Spleen (tissue), 11 donors: Measurements from ENCODE around the gene GABBR2. TPM values are rescaled to one million over a fixed set of nuclear protein-coding genes. Genes with fewer than 3 reads are reported as not detected.

ENCODE experiments used
- DNase-seq: peaks from one replicate; pipeline ENCODE4 v3.0.0-alpha.2; 2020
- H3K27ac ChIP-seq, 8 donors: fragments of 200-600 bp; sonication (generic) in 7 of 8; 1 replicate in 4 of 8; 2 replicates in 4 of 8; pipeline versions ENCODE4 v1.5.0 to v1.8.0; 2016 to 2021; ENCODE audit warnings: inconsistent platforms in 4 of 8, mild to moderate bottlenecking in 4 of 8, moderate library complexity in 1 of 8
- H3K27me3 ChIP-seq, 7 donors: fragments of 200-600 bp; sonication (generic) in 6 of 7; replicated peaks in 1 of 7; 1 replicate in 4 of 7; 2 replicates in 3 of 7; pipeline versions ENCODE4 v1.5.0 to v1.8.0; 2016 to 2021; ENCODE audit warnings: inconsistent platforms in 3 of 7, mild to moderate bottlenecking in 1 of 7
- H3K36me3 ChIP-seq, 6 donors: fragments of 200-600 bp; sonication (generic) in 5 of 6; 1 replicate in 4 of 6; 2 replicates in 2 of 6; pipeline versions ENCODE4 v1.5.0 to v1.8.0; 2016 to 2021; ENCODE audit warnings: inconsistent platforms in 2 of 6
- H3K4me1 ChIP-seq, 6 donors: fragments of 200-600 bp; sonication (generic) in 5 of 6; 1 replicate in 3 of 6; 2 replicates in 3 of 6; pipeline versions ENCODE4 v1.5.0 to v1.8.0; 2016 to 2021; ENCODE audit warnings: inconsistent platforms in 3 of 6
- H3K4me3 ChIP-seq, 8 donors: fragments of 200-600 bp; sonication (generic) in 7 of 8; 1 replicate in 4 of 8; 2 replicates in 4 of 8; pipeline versions ENCODE4 v1.5.0 to v1.8.0; 2016 to 2021; ENCODE audit warnings: inconsistent platforms in 4 of 8, mild to moderate bottlenecking in 4 of 8, moderate library complexity in 2 of 8
- H3K9me3 ChIP-seq, 8 donors: fragments of 200-600 bp; sonication (generic) in 7 of 8; 1 replicate in 4 of 8; 2 replicates in 4 of 8; pipeline versions ENCODE4 v1.5.0 to v1.8.0; 2016 to 2021; ENCODE audit warnings: inconsistent platforms in 4 of 8
- POLR2A ChIP-seq, 3 donors: fragments of 450-650 bp; IDR thresholded peaks; one replicate each; pipeline ENCODE4 v1.5.1; 2017; ENCODE audit warnings: antibody characterized with exemption in 3 of 3, mild to moderate bottlenecking in 1 of 3
- POLR2AphosphoS5 ChIP-seq, 3 donors: sonication (generic); formaldehyde crosslinking; IDR thresholded peaks; one replicate each; pipeline ENCODE4 v1.5.1; 2017; ENCODE audit warnings: antibody characterized with exemption in 3 of 3
- WGBS, 5 donors: extraction: QIAGEN DNeasy Blood & Tissue Kit in 3 of 5; methylation state at CpG; one replicate each; pipeline versions ENCODE4 v1.1.5 to v1.1.7; 2013 to 2018; 5-methylcytosine and 5-hydroxymethylcytosine counted together
- intact Hi-C: fragments of 100-400 bp; cut with DNase I; formaldehyde crosslinking; loops from one replicate; pipeline ENCODE4 v1.15.0; 2023; ENCODE audit warnings: low total_unique reads
- polyA plus RNA-seq, 3 donors: library from polyadenylated mRNA; stranded (reverse); fragments of 200-250 nt; gene quantifications; one replicate each; pipeline ENCODE4 v1.2.1, GENCODE V29; 2013
- total RNA-seq, 7 donors: library from RNA; depleted of rRNA in 3 of 7; stranded (reverse); fragments of >200 nt in 3 of 7; fragmentation: NEBNext Ultra II Directional in 4 of 7; extraction: Animal tissue kit (Norgen Biotek cat#: 25700) in 4 of 7; gene quantifications; one replicate each; pipeline versions ENCODE4 v1.1.0 to v1.2.1, GENCODE V29; 2016 to 2021
- TF ChIP-seq, protein P1 (sequence below), 11 experiments: fragments of 200-600 bp in 7 of 11; fragments of 450-650 bp in 4 of 11; sonication (generic) in 4 of 11; IDR thresholded peaks in 8 of 11; conservative IDR thresholded peaks in 3 of 11; 1 replicate in 7 of 11; 2 replicates in 4 of 11; pipeline versions ENCODE4 v1.4.0 to v1.8.0; 2016 to 2021; ENCODE audit warnings: antibody characterized with exemption in 11 of 11, inconsistent platforms in 4 of 11, mild to moderate bottlenecking in 1 of 11
- donor health status: healthy with polysubstance abuse.
- donor health status: DM: no; HTN: no; CAD: no; lungs with moderate emphysema.
- donor health status: DM: no; HTN: no; CAD: no.
- donor health status: Bipolar disorder and iron deficiency.
- donor health status: healthy.
- donor health status: DM: no; HTN: no; CAD: no.
- donor health status: DM: yes; HTN: yes; CAD: no.

Gene GABBR2
- total and polyA plus RNA-seq, 10 donors = 0.03 to 0.32 (median 0.07) TPM; not detected in 7

GRCh38 chr9:98750364-98751060, 41.8 kb upstream of the GABBR2 start:
- TF ChIP-seq, protein P1, sequence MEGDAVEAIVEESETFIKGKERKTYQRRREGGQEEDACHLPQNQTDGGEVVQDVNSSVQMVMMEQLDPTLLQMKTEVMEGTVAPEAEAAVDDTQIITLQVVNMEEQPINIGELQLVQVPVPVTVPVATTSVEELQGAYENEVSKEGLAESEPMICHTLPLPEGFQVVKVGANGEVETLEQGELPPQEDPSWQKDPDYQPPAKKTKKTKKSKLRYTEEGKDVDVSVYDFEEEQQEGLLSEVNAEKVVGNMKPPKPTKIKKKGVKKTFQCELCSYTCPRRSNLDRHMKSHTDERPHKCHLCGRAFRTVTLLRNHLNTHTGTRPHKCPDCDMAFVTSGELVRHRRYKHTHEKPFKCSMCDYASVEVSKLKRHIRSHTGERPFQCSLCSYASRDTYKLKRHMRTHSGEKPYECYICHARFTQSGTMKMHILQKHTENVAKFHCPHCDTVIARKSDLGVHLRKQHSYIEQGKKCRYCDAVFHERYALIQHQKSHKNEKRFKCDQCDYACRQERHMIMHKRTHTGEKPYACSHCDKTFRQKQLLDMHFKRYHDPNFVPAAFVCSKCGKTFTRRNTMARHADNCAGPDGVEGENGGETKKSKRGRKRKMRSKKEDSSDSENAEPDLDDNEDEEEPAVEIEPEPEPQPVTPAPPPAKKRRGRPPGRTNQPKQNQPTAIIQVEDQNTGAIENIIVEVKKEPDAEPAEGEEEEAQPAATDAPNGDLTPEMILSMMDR (IDR thresholded peaks at IDR 0.05 in 8 of 11, conservative IDR thresholded peaks at IDR 0.05 in 3 of 11) = no peak
- TF ChIP-seq POLR2A (IDR thresholded peaks at IDR 0.05) = no peak
- no peak for TF ChIP-seq POLR2AphosphoS5 (IDR thresholded peaks at IDR 0.05)
- intact Hi-C loops = no loop called here
- H3K36me3 ChIP-seq = peaks cover 0 to 82% (median 17%) of the 10 kb centered on the region in 6 donors
- H3K4me1 ChIP-seq = peaks cover 0 to 4% (median 0%) of the 10 kb centered on the region in 6 donors
- no peaks in the 10 kb centered on the region for H3K27me3 ChIP-seq
- WGBS, 5 donors = 59 to 91% (median 77%) methylated on average over 5 of the region's 5 CpGs
- peaks cover 0 to 9% (median 0%) of the 10 kb centered on the region in 8 donors for H3K9me3 ChIP-seq
- no peak overlapping the region for H3K4me3 ChIP-seq
- H3K27ac ChIP-seq = peak overlapping the region in 1 of 8 donors; percentile 37
- no peak for DNase-seq

DNA sequence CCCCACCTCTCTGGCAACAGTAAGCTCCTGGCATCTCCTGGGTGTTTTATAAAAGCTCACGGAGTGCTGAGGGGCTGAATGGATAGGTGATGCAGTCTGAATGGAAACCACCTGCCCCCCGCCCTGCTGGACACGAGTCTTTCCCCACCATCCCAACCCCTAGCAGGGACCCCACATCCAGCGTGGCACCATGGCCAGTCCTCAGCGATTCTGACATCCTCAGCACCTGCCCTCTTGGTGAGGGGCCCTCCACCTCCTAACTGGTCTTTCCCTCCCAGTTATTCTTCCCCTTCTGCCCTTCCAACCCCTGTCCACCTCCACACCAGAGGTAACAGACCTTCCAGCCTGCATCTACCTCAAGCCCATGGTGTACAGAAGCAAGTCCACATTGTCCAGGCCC, 38.7 kb upstream of the GABBR2 start:
- Histone ChIP-seq H3K27me3 (no peaks in the 10 kb centered on the region), H3K4me3 (no peak overlapping the region), H3K36me3 (peaks cover 0 to 69% (median 8%) of the 10 kb centered on the region in 6 donors), H3K9me3 (peaks cover 0 to 9% (median 0%) of the 10 kb centered on the region in 8 donors), H3K4me1 (peaks cover 0 to 4% (median 0%) of the 10 kb centered on the region in 6 donors), H3K27ac (no peak overlapping the region)
- DNase-seq = no peak
- WGBS, 5 donors = 92 to 97% (median 96%) methylated on average over 5 of the region's 5 CpGs
- intact Hi-C loops = no loop called here
- TF ChIP-seq POLR2A (IDR thresholded peaks at IDR 0.05) = no peak
- TF ChIP-seq, protein P1 (IDR thresholded peaks at IDR 0.05 in 8 of 11, conservative IDR thresholded peaks at IDR 0.05 in 3 of 11) = no peak
- no peak for TF ChIP-seq POLR2AphosphoS5 (IDR thresholded peaks at IDR 0.05)

DNA sequence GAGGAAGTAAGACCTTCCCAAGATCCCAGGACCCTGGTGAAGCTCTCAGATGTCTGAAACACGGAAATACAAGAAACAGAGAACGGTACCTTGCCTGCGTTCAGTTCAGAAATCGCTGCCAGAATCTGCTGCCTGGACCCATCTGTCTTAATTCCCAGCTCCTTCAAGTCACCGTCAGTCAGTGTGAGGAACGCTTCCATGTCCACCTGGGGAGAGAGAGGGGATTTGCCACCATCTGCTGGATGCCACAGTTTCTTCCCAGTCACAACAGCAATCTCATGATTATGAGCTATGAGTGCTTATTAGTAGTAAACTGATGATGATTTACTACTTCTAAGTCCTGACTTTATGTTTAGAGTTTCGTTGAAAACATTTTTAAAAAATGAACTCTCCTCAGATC, 36.7 kb upstream of the GABBR2 start:
- WGBS, 5 donors = 87 to 96% (median 94%) methylated on average over 7 of the region's 7 CpGs
- Histone ChIP-seq H3K4me1 (no peaks in the 10 kb centered on the region), H3K27me3 (no peaks in the 10 kb centered on the region), H3K4me3 (no peak overlapping the region), H3K36me3 (peaks cover 0 to 52% (median 8%) of the 10 kb centered on the region in 6 donors), H3K9me3 (peaks cover 0 to 9% (median 0%) of the 10 kb centered on the region in 8 donors), H3K27ac (no peak overlapping the region)
- no peak for DNase-seq
- intact Hi-C loops = no loop called here
- TF ChIP-seq POLR2A (IDR thresholded peaks at IDR 0.05) (no peak), POLR2AphosphoS5 (IDR thresholded peaks at IDR 0.05) (no peak)
- TF ChIP-seq, protein P1 (IDR thresholded peaks at IDR 0.05 in 8 of 11, conservative IDR thresholded peaks at IDR 0.05 in 3 of 11) = no peak

- TF ChIP-seq, protein P1 (IDR thresholded peaks at IDR 0.05 in 8 of 11, conservative IDR thresholded peaks at IDR 0.05 in 3 of 11) = no peak
- TF ChIP-seq POLR2A (IDR thresholded peaks at IDR 0.05) (no peak), POLR2AphosphoS5 (IDR thresholded peaks at IDR 0.05) (no peak)
- Histone ChIP-seq H3K27ac (no peak overlapping the region), H3K4me3 (no peak overlapping the region), H3K4me1 (no peaks in the 10 kb centered on the region), H3K27me3 (no peaks in the 10 kb centered on the region), H3K9me3 (peaks cover 0 to 10% (median 2%) of the 10 kb centered on the region in 8 donors), H3K36me3 (peaks cover 0 to 41% (median 6%) of the 10 kb centered on the region in 6 donors)
- intact Hi-C loops = no loop called here
- DNase-seq = peak; percentile 46
- WGBS, 5 donors = 86 to 95% (median 95%) methylated on average over 14 of the region's 14 CpGs
These were observed 35.3 kb upstream of the GABBR2 start for GRCh38 chr9:98743818-98744611.
